ENCODE measurements around the gene POMT1. TPM values are rescaled to one million over a fixed set of nuclear protein-coding genes. Genes with fewer than 3 reads are reported as not detected.

Gene POMT1
- total RNA-seq, 1 donor from 2014 or later, result 46.3 TPM

DNA sequence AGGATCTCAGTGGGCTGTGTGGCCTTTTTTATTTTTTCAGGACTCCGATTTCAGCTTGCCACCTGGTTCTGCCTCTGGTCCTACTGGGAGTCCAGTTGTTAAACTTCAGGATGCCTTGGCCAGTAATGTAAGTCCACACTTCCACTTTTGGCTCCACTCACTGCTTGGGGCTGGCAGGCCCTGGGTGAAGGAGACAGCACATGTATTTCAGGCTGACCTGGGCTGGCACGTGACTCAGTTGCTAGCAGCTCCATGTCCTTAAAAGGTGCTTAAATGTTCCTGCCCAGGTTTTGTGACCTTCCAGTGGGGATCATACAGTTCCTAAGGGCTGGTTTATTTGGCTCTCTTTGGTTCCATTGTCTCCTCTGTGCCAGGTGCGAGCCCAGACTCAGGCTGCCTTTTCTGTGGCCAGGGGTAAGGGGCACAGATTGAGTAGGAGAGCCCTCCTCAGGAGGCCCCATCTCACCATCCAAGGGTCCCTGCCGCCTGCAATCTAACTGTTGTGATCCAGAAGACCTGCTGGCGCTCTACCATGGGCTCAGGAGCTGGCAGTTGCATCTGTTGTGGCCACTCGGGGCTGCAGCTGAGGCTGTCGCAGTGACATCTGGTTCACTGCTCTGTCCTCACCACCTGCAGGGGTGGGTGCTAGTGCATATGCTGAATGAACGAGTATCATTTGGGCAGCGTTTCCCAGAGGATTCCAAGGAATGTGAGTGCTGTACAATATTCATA lies 19.2 kb upstream of the POMT1 start:
- no peak for DNase-seq (ENCODE audit: low read depth, low spot score)
- Mint-ChIP-seq H3K27me3 (ENCODE audit: low read depth) (no peaks in the 10 kb centered on the region), H3K4me1 (no peaks in the 10 kb centered on the region), H3K4me3 (peak overlapping the region; percentile 38), H3K27ac (ENCODE audit: unreplicated experiment) (peak overlapping the region; percentile 35), H3K36me3 (ENCODE audit: low read depth) (peaks cover 19% of the 10 kb centered on the region), H3K9me3 (no peaks in the 10 kb centered on the region)
- TF ChIP-seq CTCF (conservative IDR thresholded peaks at IDR 0.05), result no peak

- TF ChIP-seq CTCF (conservative IDR thresholded peaks at IDR 0.05), result no peak
- DNase-seq (ENCODE audit: low read depth, low spot score), result no peak
- no peak overlapping the region for H3K27ac Mint-ChIP-seq (ENCODE audit: unreplicated experiment)
- peaks cover 20% of the 10 kb centered on the region for H3K36me3 Mint-ChIP-seq (ENCODE audit: low read depth)
- no peaks in the 10 kb centered on the region for H3K9me3 Mint-ChIP-seq
- no peaks in the 10 kb centered on the region for H3K27me3 Mint-ChIP-seq (ENCODE audit: low read depth)
- no peaks in the 10 kb centered on the region for H3K4me1 Mint-ChIP-seq
- H3K4me3 Mint-ChIP-seq, result no peak overlapping the region
Observed at GRCh38 chr9:131484051-131484445, 18.7 kb upstream of the POMT1 start.

DNA sequence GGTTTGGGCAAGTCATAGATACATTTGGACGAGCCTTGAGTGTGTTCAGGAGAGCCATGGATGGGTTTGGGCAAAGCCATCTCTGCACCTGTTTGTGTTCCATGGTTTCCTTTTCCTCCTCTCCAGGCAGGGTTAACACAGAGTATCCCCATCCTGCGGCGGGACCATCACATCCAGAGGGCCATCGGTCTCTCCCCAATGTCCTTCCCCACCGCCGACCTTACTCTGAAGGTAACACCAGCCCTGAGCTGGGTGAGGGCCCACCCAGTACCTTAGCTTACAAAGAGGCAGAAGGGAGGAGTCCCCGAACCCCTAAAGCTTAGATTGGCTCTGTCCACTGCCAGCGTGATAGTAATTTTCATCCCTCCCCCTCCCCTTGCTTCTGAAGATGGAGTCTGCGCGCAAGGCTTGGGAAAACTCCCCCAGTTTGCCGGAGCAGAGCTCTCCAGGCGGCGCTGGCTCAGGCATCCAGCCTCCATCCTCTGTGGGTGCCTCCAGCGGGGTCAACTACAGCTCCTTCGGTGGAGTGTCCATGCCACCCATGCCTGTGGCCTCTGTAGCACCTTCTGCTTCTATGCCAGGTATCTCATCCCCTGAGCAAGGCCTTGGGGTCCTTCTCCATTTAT lies 18.0 kb upstream of the POMT1 start:
- Mint-ChIP-seq H3K9me3 (no peaks in the 10 kb centered on the region), H3K27me3 (ENCODE audit: low read depth) (no peaks in the 10 kb centered on the region), H3K4me3 (peak overlapping the region; percentile 23), H3K4me1 (no peaks in the 10 kb centered on the region), H3K27ac (ENCODE audit: unreplicated experiment) (no peak overlapping the region), H3K36me3 (ENCODE audit: low read depth) (peaks cover 18% of the 10 kb centered on the region)
- DNase-seq (ENCODE audit: low read depth, low spot score), result no peak
- no peak for TF ChIP-seq CTCF (conservative IDR thresholded peaks at IDR 0.05)

- no peaks in the 10 kb centered on the region for H3K27me3 Mint-ChIP-seq (ENCODE audit: low read depth)
- H3K27ac Mint-ChIP-seq (ENCODE audit: unreplicated experiment), result no peak overlapping the region
- TF ChIP-seq CTCF (conservative IDR thresholded peaks at IDR 0.05), result no peak
- DNase-seq (ENCODE audit: low read depth, low spot score), result no peak
- H3K36me3 Mint-ChIP-seq (ENCODE audit: low read depth), result peaks cover 23% of the 10 kb centered on the region
- H3K4me1 Mint-ChIP-seq, result no peaks in the 10 kb centered on the region
- no peaks in the 10 kb centered on the region for H3K9me3 Mint-ChIP-seq
- peak overlapping the region; percentile 23 for H3K4me3 Mint-ChIP-seq
Observed at GRCh38 chr9:131485206-131485605, 17.5 kb upstream of the POMT1 start.

DNA sequence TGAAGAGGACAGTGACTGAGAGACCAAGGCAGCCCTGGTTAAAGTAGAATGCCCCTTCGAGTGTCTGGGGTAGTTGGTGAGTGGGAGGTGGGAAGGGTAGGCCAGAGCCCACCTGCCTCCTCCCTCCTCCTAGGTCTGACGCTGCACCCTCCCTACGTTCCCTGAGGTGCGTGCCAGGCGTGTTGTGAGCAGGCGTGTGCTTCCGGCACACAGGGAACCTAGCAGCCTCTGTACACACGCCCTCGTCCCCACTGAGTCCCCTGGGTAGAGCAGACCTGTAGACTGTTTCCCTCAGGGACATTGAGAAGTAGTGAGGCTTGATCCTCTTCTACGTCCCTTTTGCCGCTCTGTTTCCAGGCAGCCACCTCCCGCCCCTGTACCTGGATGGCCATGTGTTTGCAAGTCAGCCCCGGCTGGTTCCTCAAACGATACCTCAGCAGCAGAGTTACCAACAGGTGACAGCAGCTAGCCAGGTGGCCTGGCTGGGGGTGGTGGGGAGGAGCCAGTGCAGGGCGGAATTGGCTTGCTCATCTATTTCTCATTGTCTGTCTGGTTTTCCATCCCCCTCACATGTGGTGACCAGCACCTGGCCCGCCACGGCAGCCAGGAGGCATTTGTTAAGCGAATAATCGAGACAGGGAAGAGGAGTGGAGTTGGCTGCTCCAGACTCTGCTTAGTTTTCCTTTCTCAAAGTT lies 16.8 kb upstream of the POMT1 start:
- Mint-ChIP-seq H3K27me3 (ENCODE audit: low read depth) (no peaks in the 10 kb centered on the region), H3K36me3 (ENCODE audit: low read depth) (peaks cover 28% of the 10 kb centered on the region), H3K27ac (ENCODE audit: unreplicated experiment) (no peak overlapping the region), H3K9me3 (no peaks in the 10 kb centered on the region), H3K4me3 (no peak overlapping the region), H3K4me1 (no peaks in the 10 kb centered on the region)
- TF ChIP-seq CTCF (conservative IDR thresholded peaks at IDR 0.05), result no peak
- DNase-seq (ENCODE audit: low read depth, low spot score), result no peak

Data from neural crest cell (in vitro differentiated cells).